T-helper 22 cell (primary cell): ENCODE measurements around the gene FNDC8.
"Not testable (repeated sequence)": the region's sequence is repeated elsewhere in the genome, so short reads cannot be mapped to it uniquely, and the experiment has no call there.

ENCODE experiments used
- DNase-seq: peaks from one replicate; pipeline ENCODE4 v3.0.0-alpha.2; 2020; ENCODE audit warnings: low read depth

The FNDC8 gene

DNA sequence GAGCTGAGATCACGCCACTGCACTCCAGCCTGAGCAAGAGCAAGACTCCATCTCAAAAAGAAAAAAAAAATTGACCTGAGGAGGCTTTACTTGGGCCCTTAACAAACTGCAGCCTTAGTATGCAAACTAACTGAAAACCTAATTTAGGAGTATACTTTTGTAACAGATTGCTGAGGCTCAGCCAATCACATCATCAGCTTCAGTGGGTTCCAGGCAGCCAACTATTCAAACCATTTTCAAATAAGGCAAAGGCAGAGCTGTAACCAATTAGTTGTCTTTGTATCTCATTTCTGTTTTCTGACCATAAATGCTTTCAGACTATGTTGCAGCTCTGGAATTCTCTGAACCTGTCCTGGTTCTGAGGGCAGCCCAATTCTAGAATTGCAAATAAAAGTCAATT, 25.7 kb upstream of the FNDC8 start:
- no peak for DNase-seq

DNA sequence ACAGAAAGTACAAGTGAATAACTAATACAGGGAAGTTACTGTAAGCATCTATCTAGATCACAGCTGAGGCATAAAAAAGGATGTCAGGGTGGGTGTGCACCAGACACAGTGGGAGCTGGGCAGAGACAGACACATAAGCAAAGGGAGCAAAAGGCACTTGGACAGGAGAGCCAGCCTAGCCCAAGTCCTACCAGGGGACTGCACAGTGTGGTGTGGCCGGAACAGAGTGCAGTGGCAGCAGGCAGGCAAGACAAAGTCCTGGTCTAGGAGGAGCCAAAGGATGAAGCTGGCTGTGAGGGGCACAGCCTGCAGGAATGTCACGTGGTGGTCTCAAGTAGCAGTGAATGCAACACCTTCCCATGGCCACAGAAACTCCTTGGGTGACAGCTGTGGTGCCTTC, 23.6 kb upstream of the FNDC8 start:
- DNase-seq, result no peak

GRCh38 chr17:35099908-35100307, 21.5 kb upstream of the FNDC8 start:
- DNase-seq, result no peak

GRCh38 chr17:35101036-35101435, 20.4 kb upstream of the FNDC8 start:
- no peak for DNase-seq

GRCh38 chr17:35101725-35102124, 19.7 kb upstream of the FNDC8 start:
- DNase-seq, result no peak

DNA sequence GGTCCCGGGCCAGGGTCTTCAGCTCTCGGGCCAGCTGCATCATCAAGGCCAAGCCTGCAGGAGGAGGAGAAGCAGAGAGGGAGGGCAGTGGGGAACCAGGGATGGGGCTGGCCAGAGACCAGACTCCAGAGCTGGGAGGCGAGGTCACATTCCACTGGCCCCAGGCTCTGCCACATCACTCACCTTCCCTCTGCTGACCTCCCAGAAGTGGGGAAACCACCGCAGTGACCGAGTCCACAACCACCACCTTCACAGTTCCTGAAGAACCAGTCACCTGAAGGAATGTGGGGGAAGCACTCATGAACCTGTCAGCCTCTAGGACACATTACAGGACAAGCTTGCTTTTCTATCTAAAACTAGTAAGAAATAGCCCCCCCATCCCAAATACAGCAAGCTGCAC, 18.1 kb upstream of the FNDC8 start:
- no peak for DNase-seq

- DNase-seq, result no peak
These were observed 16.5 kb upstream of the FNDC8 start for GRCh38 chr17:35104844-35105450.

- DNase-seq, result not testable (repeated sequence)
These were observed 10.6 kb upstream of the FNDC8 start for GRCh38 chr17:35110791-35111190.

DNA sequence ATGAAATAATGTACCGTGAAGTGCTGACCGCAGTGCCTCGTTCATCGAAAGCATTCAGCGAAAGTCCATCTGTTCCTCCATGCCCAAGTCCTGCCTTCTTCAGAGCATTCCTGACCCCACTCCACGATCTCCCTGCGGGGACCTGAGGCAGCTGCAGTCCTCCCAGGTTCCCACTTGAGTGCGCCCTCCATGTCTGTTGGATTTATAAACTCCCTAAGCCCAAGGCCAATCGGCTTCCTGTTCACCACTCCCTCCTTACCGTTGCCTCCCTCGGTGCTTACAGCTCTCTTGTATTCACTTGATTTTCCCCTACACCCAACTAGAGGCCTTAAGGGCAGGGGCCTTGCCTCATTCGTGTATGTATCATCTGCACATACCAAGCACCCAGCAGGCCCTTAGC, 4.6 kb upstream of the FNDC8 start:
- DNase-seq, result no peak

GRCh38 chr17:35117984-35118383, 3.4 kb upstream of the FNDC8 start:
- no peak for DNase-seq

DNA sequence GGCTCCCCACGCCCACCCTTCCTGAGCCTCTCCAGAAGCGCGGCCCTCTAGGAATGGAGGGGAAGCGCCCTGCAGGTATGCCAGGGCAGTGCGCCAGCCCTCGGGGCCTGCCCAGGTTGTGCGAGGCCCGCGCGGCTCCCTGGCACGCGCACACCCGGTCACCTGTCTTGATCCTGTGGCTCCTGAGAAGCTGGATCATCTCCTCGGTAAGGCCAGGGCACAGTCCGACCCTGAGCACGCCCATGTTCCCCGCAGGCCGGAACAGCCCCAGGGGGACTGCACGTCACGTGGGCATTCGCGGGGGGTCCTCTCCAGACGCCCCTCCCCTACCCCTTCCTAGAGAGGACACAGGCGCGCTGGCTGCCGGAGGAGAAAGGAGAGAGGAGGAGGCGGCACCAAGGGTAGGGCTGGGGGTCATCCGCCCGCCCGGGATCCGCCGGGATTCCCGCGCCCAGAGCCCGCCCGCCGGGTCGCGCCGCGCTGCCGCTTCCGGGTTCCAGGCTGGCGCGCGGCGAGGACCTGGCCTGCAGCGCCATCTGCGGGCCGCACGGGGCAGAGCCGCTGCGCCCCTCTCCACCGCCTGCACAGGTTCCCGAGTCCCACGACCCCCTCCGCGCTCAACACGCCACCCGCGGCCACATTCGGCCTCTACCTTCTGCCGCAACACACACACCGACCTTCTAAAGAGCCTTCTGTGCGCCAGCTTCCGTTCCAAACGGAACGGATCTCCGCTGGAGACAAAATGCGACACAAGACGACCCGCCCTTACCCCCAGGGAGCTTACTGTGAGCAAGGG, 1.8 kb upstream of the FNDC8 start, which contains the start of gene RAD51D:
Gene RAD51D, minus strand, starts transcription at position 491 of the 796 bp plus-strand sequence. Its CDS starts 247 bp downstream, at position 244.
- peak; percentile 60 for DNase-seq

- DNase-seq, result no peak
These were observed 6.5 kb downstream of the FNDC8 start for GRCh38 chr17:35127751-35128514.

GRCh38 chr17:35129154-35129972, 7.9 kb downstream of the FNDC8 start:
- no peak for DNase-seq

DNA sequence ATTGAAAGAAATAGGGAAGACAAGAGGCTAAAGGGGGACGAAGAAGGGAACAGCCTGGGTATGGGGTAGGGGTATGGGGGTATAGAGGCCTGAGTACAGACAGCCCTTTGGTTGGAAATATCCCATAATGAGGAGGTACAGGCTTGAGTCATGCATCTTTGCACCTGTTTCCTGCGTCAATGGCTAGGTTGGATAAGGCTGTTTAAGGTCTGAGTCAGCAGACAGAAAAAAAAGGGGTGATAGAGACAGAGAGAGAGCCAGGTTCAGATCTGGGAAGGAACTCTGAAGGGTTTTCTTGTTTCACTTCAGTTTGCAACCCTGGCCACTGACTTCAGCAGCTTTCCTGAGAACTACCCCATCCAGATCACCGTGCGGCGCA, 8.5 kb downstream of the FNDC8 start:
- no peak for DNase-seq

DNA sequence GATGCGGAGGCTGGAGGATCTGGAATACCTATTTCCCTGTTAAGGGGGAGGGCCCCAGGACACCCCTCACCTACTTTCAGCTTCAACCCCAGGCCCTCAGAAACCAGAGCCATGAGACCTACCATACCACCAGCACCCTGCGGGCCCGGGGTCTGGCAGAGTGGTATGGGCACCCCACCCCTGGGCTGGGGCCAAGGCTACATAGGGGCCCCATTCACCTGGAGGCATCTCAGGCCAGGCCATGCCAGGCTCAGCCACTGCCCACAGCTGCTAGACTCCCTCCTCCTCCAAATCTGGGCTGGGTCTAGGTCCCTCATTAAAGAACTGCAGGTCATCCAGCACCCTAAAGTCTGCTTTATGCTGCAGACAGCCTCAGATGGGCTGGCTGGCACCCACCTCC, 9.0 kb downstream of the FNDC8 start:
- no peak for DNase-seq

GRCh38 chr17:35132099-35132498, 10.7 kb downstream of the FNDC8 start:
- no peak for DNase-seq

DNA sequence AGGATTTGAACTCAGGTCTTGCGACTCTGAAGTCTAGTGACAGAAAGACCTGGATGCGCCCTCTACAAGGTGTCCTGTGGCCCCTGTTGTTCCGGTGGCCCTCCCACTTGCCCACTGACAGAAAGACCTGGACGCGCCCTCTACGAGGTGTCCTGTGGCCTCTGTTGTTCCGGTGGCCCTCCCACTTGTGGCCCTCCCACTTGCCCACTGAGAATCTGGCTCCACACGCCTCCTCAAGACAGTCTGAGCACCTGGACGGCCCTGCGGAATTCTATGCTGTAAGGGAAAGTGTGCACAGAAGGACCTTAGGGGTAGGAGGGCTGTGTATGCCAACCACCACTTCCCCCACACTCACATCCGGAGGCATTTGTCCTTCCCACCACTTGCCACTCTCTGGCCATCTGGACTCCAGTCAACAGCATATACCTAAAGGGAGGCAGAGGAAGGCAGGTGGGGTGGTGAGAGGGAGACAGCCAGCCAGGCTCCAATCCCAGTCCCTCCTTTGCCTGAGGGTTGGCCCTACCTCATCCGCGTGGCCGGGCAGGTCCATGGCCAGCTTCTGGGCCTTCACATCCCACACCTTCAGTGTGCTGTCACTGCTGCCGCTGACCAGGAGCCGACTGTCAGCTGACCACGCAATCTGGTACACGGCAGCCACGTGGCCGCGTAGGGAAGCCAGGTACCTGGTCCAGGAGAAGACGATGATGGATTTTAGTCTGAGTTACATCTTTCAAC, 11.6 kb downstream of the FNDC8 start:
- DNase-seq, result no peak

GRCh38 chr17:35135322-35135721, 13.9 kb downstream of the FNDC8 start:
- DNase-seq, result no peak

GRCh38 chr17:35138218-35138617, 16.8 kb downstream of the FNDC8 start:
- DNase-seq, result no peak

DNA sequence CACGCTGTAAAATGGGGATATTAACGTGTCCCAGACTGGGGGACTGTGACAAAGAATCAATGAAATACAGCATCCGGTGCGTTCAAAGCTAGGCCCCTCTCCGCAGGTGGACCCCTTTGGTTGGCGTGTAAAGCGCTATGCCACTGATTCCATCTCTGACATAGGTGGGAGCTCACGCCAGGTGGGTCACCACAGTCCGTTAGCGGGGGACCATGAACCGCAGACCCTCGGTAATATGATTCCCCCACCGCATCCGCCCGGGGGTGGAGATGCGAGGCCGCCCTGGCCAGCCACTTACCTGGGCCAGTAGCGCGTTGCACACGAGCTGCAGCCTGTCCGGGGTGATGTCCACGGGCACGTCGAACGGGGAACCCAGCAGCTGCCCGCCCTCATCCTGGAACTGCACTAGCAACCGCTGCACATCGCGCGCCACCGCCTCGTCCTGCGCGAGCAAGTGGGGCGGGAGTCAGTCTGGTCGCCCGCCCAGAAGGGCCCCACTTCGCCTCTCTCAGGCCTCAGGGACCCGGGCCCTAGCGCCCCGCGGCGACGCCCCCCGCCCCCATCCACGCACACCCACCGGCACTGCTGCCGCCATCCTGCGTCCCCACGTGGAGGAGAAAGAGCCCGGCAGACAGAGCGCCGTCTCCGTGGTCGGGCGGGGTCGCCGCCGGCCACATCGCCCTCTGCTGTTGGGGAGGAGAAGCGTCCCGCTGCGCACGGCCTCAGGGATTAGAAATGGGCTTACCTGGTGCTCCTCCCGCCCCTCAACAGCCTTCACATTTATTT, 20.5 kb downstream of the FNDC8 start, which contains the start of gene NLE1:
Gene NLE1, minus strand, starts transcription at position 623 of the 786 bp plus-strand sequence. Its CDS starts 28 bp downstream, at position 595.
- peak; percentile 72 for DNase-seq

DNA sequence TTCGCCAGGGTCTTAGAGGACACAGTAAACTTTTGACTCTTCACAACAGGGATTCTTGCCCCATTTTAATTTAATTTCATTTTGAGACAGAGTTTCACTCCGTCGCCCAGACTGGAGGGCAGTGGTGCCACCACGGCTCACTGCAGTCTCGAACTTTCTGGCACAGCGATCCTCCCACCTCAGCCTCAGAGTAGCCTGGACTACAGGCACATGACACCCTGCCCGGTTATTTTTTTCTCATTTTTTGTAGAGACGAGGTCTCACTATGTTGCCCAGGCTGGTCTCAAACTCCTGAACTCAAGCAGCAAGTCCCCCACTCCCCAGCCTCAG, 21.0 kb downstream of the FNDC8 start:
- no peak for DNase-seq
